ENCODE results near the gene LARP6.
"Not testable (repeated sequence)": the region's sequence is repeated elsewhere in the genome, so short reads cannot be mapped to it uniquely, and the experiment has no call there.

Gene LARP6

DNA sequence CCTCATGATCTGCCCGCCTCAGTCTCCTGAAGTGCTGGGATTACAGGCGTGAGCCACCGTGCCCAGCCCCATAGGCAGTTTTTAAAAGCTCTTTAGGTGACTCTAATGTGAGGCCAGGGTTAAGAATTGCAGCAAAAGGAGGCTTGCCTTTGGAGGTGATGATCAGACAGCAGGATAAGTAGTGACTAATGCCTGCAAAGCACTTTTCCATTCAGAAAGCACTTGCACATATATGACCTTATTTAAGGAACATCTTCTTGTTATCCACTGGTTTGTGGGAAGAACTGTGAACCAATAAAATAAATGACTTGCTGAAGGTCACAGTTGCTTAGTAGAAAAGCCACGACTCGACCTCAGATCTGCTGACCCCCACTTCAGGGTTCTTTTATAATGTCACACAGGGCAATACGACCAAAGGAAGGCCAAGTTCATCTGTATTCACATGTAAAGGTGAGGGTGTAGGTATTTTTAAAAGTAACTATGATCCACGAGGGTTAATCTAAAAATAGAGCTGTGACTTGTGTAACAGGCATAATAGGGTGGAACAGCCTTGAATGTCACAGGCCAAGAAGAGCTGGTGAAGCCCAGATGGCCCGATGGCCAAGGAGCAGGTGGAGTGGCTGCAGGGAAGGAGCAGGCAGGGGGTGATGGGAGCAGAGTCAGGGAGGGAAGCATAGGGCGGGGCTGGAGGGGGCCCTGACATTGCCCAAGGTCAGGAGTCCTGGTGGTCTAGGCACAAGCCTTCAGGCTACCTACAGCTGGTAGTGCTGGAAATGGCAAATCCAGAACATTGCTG, 24.4 kb downstream of the LARP6 start:
- DNase-seq (ENCODE audit: low spot score): no peak

DNA sequence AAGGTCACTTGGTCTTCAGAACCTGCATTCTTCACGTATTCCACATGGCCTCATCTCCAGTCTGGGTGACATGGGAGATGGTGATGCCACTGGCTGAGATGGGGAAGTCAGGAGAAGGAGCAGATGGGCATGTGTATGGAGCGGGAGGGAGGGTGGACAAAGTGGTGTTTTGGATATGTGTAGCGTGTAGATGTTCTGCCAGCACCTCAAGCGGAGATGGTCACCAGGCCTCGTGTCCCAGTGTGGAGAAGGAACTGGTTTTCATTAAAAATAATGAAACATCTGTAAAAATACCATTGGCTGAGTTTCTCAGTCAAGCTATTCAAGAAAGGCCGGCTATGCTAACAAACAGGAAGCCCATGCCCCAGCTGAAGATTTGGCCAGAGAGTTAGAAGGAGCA, 26.2 kb downstream of the LARP6 start:
- no peak for DNase-seq (ENCODE audit: low spot score)

DNA sequence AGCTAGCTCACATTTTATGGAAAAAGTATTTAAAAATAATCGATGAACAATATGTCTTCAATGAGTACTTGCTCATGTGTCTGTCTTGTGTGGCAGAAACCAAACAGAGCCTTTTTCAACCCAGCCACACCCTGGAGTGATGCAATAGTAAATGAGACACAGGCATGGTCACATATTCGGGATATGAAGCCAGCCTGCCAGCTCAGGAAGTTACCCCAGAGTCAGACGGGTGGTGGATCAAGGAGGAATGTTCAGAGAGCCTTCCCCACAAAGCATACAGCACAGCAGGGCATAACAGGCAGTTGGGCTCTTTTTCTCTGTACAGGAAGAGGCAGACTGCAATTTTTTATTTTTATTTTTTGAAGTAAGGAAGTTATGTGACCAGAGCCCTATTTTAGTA, 27.3 kb downstream of the LARP6 start:
- no peak for DNase-seq (ENCODE audit: low spot score)

DNA sequence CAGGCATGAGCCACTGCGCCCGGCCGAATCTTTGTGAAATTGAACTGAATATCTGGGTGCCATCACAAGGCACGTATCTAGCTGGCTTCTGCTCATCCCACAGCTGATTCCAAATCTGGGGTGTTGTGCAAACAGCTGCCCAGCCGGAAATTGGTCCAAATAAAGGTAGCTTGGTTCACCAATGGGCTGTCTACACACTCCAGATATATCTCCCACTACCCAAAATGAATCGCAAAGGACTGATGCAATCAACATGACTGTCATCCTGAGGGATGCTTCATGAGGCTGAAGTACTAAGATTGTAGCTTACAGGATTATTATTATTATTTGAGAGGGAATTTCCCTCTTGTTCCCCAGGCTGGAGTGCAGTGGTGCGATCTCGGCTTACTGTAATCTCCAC, 28.1 kb downstream of the LARP6 start:
- no peak for DNase-seq (ENCODE audit: low spot score)

DNA sequence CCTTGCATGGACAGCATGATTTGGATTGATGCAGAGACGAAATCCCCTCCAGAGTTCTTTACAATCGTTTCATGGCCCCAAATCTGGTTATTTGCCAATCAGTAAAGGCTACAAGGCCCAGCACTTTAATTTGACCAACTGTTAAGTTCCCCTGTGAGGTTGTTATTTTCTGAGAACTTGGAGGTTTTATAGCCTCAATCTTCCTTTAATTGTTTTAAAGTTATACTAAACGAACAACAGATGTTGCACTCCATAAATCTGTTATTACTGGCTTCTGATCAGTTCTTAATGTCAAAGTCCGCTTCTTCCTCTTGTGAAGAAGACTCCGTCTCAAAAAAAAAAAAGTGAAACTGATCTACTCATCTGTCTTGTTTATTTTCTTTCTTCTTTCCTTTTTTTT, 30.8 kb downstream of the LARP6 start:
- DNase-seq (ENCODE audit: low spot score): no peak

DNA sequence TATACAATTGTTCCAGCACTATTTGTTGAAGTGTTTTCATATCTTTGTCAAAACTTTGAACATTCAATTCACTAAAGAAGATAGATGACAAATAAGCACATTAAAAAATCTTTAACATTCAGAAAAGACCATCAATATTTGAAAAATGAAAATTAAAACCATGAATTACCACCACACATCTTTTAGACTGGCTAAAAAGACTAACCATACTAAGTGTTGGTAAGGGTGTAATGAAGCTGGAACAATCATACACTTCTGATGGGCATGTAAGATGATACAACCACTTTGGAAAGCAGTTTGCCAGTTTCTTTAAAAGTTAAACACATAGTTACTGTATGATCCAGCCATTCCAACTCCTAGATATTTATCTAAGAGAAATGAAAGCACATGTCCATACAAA, 33.7 kb downstream of the LARP6 start:
- DNase-seq (ENCODE audit: low spot score): no peak

DNA sequence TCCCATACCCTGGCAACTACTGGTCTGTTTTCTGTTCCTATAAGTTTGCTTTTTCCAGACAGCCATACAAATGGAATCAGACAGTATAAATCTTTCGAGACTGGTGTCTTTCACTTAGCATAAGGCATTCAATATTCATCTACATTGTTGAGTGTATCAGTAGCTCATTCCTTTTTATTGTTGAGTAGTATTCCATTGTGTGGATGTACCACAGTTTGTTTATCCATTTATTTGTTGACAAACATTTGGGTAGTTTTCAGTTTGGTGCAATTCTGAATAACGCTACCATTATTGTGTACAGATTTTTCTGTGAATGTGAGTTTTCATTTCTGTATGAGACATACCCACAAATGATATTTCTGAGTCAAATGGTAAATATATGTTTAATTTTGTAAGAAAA, 35.4 kb downstream of the LARP6 start:
- no peak for DNase-seq (ENCODE audit: low spot score)

DNA sequence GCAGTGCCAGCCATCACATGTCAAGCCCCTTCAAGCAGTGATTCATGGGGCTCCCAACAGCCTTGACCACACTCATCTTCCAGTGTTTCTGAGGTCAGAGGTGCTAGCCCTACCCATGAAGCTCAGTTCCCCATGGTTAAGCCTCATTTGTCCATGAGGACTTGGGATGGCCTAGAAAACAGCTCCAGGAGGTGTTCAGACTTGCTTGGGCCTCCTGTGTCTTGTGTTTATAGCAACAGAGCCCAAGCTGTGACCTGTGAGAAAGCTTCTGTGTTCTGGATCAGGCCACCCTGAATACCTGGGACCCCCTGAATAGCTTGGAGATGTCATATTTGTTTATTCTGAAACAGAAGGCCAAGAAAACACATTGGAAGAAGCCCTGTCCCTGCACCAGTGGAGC, 36.7 kb downstream of the LARP6 start:
- DNase-seq (ENCODE audit: low spot score): no peak

DNA sequence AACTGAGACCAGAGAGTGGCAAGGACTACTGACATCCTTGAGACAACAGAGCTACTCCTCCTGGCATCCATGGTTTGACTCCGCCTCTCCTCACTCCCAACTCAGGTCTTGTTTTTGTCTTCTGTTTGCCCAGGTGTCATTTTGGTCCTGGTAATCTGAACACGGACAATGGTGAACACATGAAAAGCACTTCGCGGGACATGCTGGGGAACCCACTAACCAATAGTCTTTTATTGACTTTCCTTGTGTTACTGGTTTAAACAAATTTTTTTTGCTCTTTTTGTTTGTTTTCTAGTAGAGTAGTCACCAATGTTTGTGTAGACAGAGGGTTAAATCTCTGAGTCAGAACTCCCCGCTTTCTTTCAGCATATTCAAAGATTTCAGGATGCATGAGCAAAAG, 38.4 kb downstream of the LARP6 start:
- DNase-seq (ENCODE audit: low spot score): no peak

DNA sequence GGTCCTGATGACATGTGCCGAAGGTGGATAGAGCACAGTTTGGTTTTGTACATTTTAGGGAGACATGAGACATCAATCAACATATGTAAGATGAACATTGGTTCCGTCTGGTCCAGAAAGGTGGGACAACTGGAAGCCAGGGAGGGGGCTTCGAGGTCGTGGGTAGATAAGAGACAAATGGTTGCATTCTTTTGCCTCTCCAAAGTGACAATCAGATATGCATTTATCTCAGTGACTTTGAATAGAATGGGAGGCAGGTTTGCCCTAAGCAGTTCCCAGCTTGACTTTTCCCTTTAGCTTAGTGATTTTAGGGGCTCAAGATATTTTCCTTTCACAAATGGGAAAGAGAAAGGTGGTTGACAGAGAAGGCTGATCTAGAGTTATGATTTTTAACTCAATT, 38.9 kb downstream of the LARP6 start:
- DNase-seq (ENCODE audit: low spot score): not testable (repeated sequence)

DNA sequence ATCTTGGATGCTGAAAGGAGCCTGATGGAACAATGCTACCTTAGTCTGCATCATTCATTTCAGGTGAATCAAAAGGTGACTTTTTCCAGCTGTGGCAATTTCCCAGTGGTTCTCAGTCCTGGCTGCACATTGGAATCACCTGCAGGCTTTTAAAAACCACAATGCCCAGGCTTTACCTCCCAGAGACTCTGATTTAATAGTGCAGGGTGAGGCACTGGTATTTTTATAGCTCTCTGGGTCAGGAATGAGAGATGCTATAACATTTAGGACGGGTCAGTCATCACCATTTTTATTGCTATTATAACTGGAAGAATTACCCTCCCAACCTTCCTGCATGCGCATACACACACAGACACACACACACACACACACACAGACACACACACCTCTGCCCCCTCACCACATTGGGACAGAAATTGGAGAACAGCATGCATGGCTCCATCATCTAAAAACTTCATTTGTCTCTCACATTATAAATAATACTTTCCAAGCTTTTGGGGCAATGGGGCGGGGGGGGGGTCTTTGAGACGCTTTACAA, 41.1 kb downstream of the LARP6 start:
- DNase-seq (ENCODE audit: low spot score): no peak

DNA sequence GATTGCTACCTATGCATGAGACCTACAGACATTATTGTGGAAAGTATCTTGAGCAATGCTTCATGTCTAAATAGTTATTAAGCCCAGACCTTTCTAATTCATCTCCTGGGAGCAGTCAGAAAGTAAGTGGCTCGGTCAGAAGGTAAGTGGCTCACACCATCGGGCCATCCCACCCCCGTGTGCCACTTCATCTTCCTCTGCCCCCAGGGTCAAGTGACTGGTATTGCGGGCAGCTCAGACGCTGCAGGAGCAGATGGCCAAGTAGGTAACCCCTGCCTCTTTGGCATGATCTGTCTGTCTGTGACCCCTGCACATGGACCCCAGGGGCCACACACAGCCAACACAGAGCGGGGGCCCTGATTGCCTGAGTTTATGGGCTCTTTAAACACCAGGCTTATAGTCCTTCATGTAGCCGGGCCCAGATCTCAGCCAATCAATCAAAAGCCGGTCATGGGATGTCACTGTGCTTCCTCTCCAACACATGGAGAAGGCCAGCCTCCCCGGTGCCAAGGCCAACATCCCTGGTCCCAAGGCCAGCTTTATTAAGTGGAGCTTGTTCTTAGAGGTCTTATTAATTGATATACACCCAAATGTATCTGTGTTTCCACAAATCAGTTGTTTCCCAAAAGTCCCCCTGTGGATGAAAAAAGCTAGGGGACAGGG, 42.9 kb downstream of the LARP6 start:
- DNase-seq (ENCODE audit: low spot score): no peak

DNA sequence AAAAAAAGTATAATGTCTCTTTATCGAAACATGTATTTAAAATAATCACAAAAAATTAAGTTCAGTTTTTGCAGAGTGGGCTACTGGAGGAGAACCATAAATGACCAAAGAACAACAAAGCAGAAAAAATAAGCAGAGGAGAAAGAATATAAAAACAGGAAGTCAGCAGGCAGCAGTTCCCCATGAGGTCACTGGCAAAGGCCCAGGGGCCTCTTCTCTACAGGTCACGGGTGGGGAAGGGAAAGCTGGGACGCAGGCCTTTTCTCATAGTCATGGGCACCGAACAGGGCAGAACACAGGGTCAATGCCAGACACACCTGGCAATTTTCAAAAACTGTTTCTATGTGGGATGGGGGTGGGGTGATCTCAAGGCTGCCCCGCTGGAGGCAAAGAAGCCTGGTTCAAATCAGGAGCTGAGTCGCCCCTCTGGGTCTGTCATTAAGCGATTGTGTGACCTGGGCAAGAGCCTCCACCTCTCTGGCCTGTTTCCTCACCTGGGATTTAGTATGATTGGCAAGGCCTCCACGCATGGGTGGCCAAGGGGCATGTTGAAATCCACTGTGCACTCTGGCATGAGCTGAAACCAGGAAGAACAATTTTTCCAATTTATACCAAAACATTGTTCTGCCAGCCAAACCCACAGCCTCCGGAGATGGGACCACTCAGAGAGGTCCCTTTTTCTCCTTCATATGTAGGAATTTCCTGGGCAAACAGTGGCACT, 46.8 kb downstream of the LARP6 start:
- no peak for DNase-seq (ENCODE audit: low spot score)

DNA sequence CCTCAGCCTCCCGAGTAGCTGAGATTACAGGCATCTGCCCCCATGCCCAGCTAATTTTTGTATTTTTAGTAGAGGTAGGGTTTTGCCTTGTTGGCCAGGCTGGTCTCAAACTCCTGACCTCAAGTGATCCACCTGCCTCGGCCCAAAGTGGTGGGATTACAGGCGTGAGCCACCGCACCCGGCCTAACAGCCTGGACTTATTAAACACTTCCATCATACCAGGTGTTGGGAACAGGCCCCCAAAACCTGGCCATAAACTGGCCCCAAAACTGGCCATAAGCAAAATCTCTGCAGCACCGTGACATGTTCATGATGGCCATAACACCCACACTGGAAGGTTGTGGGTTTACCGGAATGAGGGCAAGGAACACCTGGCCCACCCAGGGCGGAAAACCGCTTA, 49.6 kb downstream of the LARP6 start:
- not testable (repeated sequence) for DNase-seq (ENCODE audit: low spot score)

DNA sequence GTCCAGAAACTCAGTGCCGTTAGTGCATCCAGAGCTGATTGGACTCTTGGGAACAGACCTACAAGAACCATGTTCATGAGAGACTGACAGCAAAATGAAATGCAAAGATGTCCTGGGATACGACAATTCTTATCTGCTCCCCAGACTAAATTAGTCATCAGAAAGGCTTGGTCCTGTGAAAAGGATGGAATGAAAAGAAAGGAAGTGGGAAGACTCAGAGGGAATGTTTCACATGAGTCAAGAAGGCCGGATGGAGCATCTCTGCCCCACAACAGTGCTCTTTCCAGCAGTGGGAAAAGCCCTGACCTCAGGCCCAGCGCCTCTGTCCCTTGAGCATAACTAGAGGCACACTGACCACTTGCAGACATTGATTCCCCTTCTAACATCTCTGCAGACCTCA, 51.3 kb downstream of the LARP6 start:
- no peak for DNase-seq (ENCODE audit: low spot score)

DNA sequence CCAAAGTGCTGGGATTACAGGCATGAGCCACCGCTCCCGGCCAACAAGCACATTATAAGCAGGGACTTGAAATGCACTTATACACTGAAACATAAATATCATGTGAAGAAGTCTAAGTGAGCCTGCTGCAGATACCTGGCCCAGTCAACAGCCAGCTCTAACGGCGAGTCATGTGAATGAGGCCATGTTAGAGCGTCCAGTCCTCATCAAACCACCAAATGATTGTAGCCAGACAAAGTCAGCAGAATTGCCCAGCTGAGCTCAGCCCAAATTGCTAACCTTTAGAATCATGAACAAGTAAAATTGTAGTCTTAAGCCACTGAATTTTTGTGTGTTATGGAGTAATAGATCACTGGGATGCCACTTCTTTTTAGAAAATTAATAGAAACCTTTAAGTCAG, 52.8 kb downstream of the LARP6 start:
- DNase-seq (ENCODE audit: low spot score): no peak

DNA sequence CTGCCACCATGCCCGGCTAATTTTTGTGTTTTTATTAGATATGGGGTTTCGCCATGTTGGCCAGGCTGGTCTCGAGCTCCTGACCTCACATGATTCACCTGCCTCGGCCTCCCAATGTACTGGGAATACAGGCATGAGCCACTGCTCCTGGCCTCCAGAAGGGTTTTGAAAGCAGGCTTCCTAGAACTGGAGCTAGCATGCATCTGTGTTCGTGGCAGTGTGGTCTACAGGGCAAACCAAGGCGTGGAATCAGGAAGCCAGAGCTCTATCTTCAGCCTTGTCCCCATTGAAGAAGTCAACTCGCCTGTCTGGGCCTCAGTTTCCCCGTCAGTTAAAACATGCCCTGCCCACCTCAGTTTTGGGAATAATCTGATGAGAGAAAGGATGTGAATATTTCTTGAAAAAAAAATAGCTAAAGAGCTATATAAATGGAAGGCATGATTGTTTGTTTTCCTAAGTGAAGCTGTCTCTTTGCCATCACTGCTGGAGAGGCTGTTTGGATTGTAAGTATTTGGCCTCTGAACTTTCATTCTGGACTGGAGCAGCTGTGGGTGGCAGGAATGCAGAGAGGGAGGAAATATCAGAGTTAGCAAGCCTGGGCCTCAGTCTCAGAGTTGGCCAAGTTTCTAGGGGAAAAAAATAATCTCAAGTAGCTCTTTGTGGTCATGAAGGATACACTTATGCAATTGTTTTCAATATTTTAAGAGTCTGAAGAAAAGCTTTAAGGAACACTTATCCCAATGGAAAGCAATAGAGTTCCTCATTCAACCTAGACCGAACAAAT, 54.1 kb downstream of the LARP6 start:
- DNase-seq (ENCODE audit: low spot score): no peak

DNA sequence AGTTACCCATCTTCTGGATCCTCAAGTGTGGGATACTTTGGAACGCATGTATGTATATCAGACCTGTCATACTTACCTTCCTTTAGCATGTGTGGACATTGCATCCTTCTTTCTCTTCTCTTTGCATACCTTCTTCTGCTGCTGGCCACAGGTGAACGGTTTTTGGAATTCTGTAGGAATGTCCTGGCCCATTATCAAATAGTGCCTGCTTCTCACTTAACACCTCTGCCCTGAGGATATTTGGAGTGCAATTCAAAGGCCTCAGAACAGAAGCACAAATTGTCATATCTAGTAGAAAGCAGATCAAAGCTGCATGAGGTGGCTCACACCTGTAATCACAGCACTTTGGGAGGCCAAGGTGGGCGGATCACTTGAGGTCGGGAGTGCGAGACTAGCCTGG, 56.5 kb downstream of the LARP6 start:
- no peak for DNase-seq (ENCODE audit: low spot score)

DNA sequence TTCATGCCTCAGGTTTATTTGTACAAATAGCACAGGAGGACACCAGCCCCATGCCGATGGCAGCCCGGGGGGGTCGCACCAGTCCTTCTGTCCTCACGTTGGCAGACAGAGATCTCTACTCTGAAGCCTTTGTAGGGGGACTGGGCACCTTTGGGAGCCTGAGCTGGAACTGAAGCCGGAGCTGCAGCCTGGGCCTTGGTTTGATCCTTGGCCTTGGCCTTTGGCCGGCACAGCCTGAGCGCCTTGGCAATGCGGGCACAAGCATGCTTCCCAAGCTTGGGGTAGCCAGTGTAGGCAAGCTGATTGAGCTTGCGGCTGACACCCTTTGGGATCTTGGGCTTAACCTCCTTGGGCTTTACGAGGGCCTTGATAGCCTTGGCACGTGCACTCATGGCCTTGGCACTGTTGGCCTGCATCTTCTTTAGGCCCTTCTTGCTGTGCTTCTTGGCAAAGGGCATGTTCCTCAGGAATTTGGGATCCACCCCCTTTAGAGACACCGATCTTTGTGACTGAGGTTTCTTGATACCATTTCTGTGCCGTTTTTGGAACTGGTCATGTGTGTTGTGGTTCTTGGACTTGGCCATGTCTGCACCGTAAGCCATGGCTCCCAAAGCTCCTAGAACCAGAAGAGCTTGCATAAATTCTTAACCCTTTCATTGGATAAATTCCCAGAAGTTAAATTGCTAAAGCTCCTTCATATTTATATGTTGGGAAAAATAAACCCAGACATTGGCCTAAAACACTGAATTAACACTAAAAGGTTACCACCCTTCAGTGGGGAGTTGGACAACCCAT, 57.2 kb downstream of the LARP6 start:
- DNase-seq (ENCODE audit: low spot score): no peak

DNA sequence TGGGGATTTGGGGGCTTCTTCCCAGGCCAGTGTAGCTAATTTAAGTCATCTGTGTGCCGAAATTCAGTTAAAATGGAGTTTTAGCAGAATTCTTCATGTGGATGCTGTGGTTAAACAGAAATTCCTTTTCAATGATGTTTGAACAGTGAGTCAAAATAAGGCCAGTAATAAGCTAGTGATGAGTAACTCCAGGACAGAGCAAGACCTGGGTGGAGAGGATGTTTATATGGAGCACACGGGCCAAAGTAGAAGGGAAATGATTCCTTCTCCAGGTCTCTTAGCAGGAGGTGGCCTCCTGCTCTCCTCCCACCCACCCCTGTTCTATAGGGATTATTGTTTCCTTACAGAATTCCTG, 58.7 kb downstream of the LARP6 start:
- no peak for DNase-seq (ENCODE audit: low spot score)

DNA sequence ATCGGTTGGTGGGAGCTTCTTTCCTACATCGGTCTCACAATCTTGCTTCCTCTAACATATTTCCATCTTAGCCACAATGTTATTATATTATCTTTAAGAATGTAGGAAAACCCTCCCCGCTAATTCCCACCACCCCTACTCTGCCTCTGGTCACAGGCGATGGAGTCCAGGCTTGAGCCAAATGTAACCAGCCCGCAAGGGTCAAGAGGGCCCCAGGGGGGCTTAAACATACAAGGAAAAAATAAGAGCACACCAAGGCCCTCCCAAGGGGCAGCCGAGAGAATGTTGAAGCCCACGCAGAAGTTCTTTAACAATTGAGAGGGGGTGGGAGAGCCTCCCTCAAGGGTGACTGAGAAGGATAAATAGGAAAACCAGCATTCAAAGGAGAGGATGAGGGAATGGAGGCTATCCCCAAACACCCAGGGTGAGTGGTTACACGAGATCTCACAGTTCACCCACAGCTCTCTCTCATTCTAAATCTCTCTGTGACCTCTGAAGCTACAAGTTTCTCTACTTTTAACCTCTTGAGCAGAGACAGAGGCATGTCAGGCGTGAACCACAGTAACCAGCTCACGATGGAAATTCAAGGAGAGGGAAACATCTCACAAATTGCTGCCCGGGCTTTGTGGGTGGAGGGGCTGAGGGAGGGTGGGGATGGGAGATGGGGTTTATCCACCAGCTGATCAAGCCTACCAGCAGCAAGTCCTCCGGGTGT, 59.2 kb downstream of the LARP6 start:
- DNase-seq (ENCODE audit: low spot score): no peak

Data from activated CD4-positive, alpha-beta T cell treated with anti-CD3 and anti-CD28 coated beads, Interleukin-2, Interleukin-4, amounts not matched to agents 100 ng/mL and 50 ng/mL, durations not matched to agents 16 hours and 8 hours (primary cell).